GM12872 (cell line): Measurements from ENCODE around the gene SLC38A2.

ENCODE experiments used
- TF ChIP-seq, protein P1 (sequence below): IDR thresholded peaks from 3 replicates; pipeline ENCODE4 v1.5.1; 2011; ENCODE audit warnings: low read depth, mild to moderate bottlenecking, low read length, moderate library complexity; ENCODE audit not compliant: insufficient read depth

Gene SLC38A2

DNA sequence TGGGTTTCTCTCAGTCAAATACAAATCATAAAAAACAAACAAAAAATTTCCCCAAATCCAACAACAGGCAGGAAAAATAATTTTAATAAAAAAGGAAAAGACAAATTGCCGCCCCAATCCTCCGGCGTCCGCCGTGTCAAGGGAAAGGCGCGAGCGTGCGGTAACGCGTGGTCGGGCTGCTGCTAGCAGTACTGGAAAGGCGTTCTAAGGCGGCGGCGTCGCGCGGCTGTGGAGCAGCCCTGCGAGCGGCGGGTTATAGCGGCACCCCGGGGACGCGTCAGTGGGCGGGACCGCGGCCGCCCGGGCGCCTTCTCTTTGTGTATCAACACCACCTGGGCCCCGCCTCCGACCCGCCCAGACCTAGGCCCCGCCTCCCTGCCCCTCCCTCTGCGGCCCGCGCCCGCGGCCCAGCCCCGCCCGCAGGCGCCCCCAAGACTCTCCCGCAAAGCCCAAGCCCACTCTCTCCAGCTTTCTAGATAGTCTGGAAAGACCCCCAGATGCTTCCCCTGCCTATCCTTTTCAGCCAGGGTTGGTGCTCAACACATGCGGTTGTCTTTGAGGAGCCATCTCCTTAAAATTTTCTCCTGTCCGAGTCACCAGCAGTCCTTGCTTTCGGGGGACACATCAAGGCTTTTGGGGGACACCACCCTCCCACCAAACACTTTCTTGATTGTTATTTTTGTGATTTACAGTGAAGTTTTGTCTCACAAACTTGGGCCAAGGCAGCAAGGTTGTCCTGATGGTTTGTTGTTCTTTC lies at the start of gene SLC38A2:
SLC38A2 (minus strand) TSS at position 230 of the 757 bp plus-strand sequence. CDS start 1,480 bp downstream, outside the sequence.
- TF ChIP-seq, protein P1, sequence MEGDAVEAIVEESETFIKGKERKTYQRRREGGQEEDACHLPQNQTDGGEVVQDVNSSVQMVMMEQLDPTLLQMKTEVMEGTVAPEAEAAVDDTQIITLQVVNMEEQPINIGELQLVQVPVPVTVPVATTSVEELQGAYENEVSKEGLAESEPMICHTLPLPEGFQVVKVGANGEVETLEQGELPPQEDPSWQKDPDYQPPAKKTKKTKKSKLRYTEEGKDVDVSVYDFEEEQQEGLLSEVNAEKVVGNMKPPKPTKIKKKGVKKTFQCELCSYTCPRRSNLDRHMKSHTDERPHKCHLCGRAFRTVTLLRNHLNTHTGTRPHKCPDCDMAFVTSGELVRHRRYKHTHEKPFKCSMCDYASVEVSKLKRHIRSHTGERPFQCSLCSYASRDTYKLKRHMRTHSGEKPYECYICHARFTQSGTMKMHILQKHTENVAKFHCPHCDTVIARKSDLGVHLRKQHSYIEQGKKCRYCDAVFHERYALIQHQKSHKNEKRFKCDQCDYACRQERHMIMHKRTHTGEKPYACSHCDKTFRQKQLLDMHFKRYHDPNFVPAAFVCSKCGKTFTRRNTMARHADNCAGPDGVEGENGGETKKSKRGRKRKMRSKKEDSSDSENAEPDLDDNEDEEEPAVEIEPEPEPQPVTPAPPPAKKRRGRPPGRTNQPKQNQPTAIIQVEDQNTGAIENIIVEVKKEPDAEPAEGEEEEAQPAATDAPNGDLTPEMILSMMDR, result no peak

DNA sequence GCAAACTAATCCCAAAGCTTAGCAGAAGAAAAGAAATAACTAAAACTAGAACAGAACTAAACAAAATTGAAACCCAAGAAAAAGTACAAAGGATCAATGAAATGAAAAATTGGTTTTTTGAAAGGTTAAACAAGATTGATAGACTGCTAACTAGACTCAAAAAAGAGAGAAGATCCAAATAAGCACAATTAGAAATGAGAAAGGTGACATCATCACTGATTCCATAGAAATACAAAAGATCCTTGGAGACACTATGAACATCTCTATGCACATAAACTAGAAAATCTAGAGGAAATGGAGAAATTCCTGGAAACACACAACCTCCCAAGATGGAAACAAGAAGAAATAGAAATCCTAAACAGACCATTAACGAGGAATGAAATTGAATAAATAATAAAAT lies 47.1 kb upstream of the SLC38A2 start:
- TF ChIP-seq, protein P1, result no peak

DNA sequence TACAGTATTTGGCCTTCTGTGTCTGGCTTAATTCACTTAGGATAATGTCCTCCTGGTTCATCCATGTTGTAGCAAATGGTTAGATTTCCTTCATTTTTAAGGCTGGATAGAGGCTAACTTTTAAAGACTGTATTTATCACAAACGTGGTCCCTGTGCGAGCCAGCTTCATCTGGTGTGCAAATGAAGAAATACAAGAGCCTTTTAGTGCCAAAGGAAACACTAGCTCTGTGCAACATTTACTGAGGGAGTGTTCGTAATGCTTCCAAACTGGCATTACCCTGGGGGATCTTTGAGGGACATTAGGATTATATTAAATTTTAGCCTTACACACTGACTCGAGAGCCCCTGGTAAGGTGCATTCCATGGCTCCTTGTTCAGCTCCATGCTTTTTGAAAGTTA lies 43.0 kb upstream of the SLC38A2 start:
- TF ChIP-seq, protein P1, result no peak

DNA sequence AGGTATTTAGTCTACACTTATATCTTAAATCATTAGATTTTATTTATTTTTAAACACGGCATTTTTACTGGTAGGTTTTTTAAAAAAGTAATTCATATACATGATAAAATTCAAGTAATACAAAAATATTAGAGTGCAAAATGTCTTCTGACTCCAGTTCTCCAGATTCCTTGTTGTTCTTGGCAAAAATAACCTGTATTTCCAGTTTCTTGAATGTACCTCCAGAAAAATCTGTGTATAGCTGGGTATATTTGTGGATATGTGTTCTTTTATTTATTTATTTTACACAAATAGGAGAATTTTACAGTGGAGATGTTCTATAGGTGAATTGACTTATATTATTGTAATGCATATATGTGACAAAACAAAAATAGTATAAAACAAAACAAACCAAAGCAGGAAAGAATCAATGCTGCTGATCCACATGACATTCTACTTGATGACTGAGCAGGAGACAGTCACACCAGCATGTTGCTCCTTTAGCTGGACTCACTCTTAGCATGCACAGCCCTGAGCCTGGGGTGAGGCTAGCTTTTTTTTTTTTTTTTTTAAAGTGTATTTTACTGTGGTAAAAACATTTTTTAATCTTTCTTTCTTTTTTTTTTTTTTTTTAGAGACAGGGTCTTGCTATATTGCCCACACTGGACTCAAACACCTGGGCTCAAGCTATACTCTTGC lies 42.2 kb upstream of the SLC38A2 start:
- TF ChIP-seq, protein P1, result no peak

DNA sequence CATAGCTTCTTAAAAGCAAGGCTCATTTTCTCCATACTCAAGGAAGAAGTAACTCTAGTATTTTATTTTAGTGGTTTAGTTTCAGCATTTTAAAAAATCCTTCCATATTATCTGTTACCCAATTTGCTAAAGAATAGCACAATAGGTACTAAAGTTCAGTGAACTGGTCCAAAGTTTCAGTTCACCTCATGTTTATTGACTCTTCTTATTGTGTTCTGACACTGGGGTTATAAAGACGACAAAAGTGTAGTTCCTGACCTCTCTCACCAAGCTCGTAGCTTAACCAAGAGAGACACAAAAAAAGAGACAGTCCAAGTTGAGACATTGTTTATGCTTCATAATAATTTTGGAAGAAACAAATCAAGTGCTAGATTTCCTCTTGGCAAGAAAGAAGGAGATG lies 40.8 kb upstream of the SLC38A2 start:
- TF ChIP-seq, protein P1, result no peak

DNA sequence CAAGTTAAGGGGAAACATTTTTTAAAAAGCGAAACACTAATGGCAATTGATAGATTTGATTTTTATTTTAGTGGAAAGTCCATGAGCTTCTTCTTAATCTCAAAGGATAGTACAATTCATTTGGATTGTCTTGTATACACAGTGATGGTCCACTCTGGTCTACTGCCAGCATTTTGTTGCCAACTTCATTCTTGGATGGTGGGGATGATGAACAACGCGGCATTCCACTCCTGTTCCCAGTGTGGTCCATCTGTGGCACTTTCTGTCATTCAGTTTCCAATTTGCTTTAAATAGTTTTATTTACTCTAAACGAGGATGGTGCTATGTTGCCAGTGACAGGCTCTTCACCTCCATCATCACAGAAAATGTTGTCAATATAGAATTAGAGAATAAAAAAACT lies 40.3 kb upstream of the SLC38A2 start:
- TF ChIP-seq, protein P1, result no peak

DNA sequence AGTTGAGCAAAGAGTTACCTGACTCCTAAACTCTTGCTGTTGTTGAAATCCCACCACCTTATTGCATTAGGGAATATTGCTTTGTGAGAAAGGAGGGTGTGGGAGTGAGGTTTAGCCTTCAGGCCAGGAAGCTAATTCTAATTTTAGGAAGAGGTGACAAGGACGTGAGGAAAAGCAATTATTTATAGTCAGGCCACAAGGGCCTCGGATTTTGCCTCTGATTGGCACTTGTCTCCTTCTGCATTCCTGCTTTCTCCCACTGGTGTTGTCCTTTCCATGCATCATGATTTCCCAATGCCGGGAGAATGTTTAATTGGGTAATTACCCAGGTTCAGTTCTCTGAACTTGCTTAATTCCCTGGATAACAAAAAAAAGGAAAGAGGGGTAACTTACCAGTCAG lies 37.9 kb upstream of the SLC38A2 start:
- TF ChIP-seq, protein P1, result no peak
